H9 (cell line): ENCODE measurements around the gene TNKS2. TPM values are rescaled to one million over a fixed set of nuclear protein-coding genes. Genes with fewer than 3 reads are reported as not detected.

Experiments used
- DNase-seq: peaks from one replicate; pipeline ENCODE4 v3.0.0-alpha.2; 2017
- H2AFZ ChIP-seq: one replicate; pipeline ENCODE4 v1.6.1; 2013; ENCODE audit warnings: mild to moderate bottlenecking, low read length, control low read depth, moderate library complexity
- H2AK5ac ChIP-seq: 2 replicates; pipeline ENCODE4 v1.6.1; 2013; ENCODE audit warnings: low read length, control low read depth, mixed read lengths; ENCODE audit not compliant: insufficient read length
- H2BK120ac ChIP-seq: one replicate; pipeline ENCODE4 v1.6.1; 2013; ENCODE audit warnings: low read depth, mild to moderate bottlenecking, low read length, control low read depth, inconsistent platforms; ENCODE audit not compliant: poor library complexity, severe bottlenecking
- H2BK12ac ChIP-seq: 2 replicates; pipeline ENCODE4 v1.6.1; 2013; ENCODE audit warnings: low read length, control low read depth, mixed read lengths, low read depth; ENCODE audit not compliant: insufficient read length
- H2BK15ac ChIP-seq: 2 replicates; pipeline ENCODE4 v1.6.1; 2013; ENCODE audit warnings: low read depth, low read length, control low read depth
- H2BK20ac ChIP-seq: one replicate; pipeline ENCODE4 v1.6.1; 2013; ENCODE audit warnings: low read depth, mild to moderate bottlenecking, low read length, control low read depth, inconsistent platforms; ENCODE audit not compliant: poor library complexity, severe bottlenecking
- H2BK5ac ChIP-seq: 2 replicates; pipeline ENCODE4 v1.6.1; 2013; ENCODE audit warnings: low read length, control low read depth, mixed read lengths; ENCODE audit not compliant: insufficient read length
- H3K14ac ChIP-seq: 2 replicates; pipeline ENCODE4 v1.6.1; 2013; ENCODE audit warnings: low read length, control low read depth; ENCODE audit not compliant: insufficient read depth
- H3K18ac ChIP-seq: 2 replicates; pipeline ENCODE4 v1.6.1; 2013; ENCODE audit warnings: low read depth, mild to moderate bottlenecking, mixed read lengths, low read length, control low read depth; ENCODE audit not compliant: insufficient read length
- H3K23ac ChIP-seq: 2 replicates; pipeline ENCODE4 v1.6.1; 2013; ENCODE audit warnings: low read length, control low read depth, mixed read lengths, low read depth; ENCODE audit not compliant: insufficient read length
- H3K23me2 ChIP-seq: 2 replicates; pipeline ENCODE4 v1.6.1; 2013; ENCODE audit warnings: low read depth, mild to moderate bottlenecking, mixed read lengths, low read length, control low read depth; ENCODE audit not compliant: insufficient read length, poor library complexity, severe bottlenecking
- H3K27ac ChIP-seq: 2 replicates; pipeline ENCODE4 v1.5.1; 2013; ENCODE audit warnings: low read length, control low read depth, mixed read lengths, low read depth; ENCODE audit not compliant: insufficient read length
- H3K27me3 ChIP-seq: 2 replicates; pipeline ENCODE4 v1.6.1; 2013; ENCODE audit warnings: low read length, control low read depth, inconsistent platforms; ENCODE audit not compliant: insufficient read depth
- H3K4ac ChIP-seq: 2 replicates; pipeline ENCODE4 v1.6.1; 2013; ENCODE audit warnings: low read depth, mild to moderate bottlenecking, control low read depth, inconsistent platforms, low read length, moderate library complexity
- H3K4me1 ChIP-seq: 2 replicates; pipeline ENCODE4 v1.6.1; 2013; ENCODE audit warnings: low read length, control low read depth, inconsistent platforms; ENCODE audit not compliant: insufficient read depth
- H3K4me2 ChIP-seq: 2 replicates; pipeline ENCODE4 v1.6.1; 2013; ENCODE audit warnings: low read length, control low read depth, mixed read lengths; ENCODE audit not compliant: insufficient read length, insufficient read depth
- H3K56ac ChIP-seq: 2 replicates; pipeline ENCODE4 v1.6.1; 2013; ENCODE audit warnings: low read depth, mild to moderate bottlenecking, mixed read lengths, low read length, control low read depth; ENCODE audit not compliant: insufficient read length
- H3K79me1 ChIP-seq: 2 replicates; pipeline ENCODE4 v1.6.1; 2013; ENCODE audit warnings: low read depth, mild to moderate bottlenecking, moderate library complexity, low read length, control low read depth, inconsistent platforms; ENCODE audit not compliant: insufficient read depth, poor library complexity, severe bottlenecking
- H3K79me2 ChIP-seq: 2 replicates; pipeline ENCODE4 v1.6.1; 2013; ENCODE audit warnings: low read length, control low read depth, inconsistent platforms; ENCODE audit not compliant: insufficient read depth
- H3K9ac ChIP-seq: 2 replicates; pipeline ENCODE4 v1.6.1; 2013; ENCODE audit warnings: low read length, control low read depth, mixed read lengths; ENCODE audit not compliant: insufficient read length; ENCODE audit errors: extremely low read depth
- H3K9me3 ChIP-seq: one replicate; pipeline ENCODE4 v1.6.1; 2013; ENCODE audit warnings: low read depth, low read length, inconsistent platforms; ENCODE audit not compliant: control insufficient read depth
- H3T11ph ChIP-seq: one replicate; pipeline ENCODE4 v1.6.1; 2013; ENCODE audit warnings: mild to moderate bottlenecking, low read length, control low read depth, inconsistent platforms
- H4K20me1 ChIP-seq: one replicate; pipeline ENCODE4 v1.6.1; 2013; ENCODE audit not compliant: control insufficient read depth, insufficient read length, insufficient read depth
- H4K5ac ChIP-seq: 2 replicates; pipeline ENCODE4 v1.6.1; 2013; ENCODE audit warnings: low read depth, mild to moderate bottlenecking, mixed read lengths, low read length, control low read depth; ENCODE audit not compliant: insufficient read length
- H4K8ac ChIP-seq: replicated peaks from 2 replicates; pipeline ENCODE4 v1.6.1; 2013; ENCODE audit warnings: low read length, control low read depth, mixed read lengths, low read depth; ENCODE audit not compliant: insufficient read length
- H4K91ac ChIP-seq: 2 replicates; pipeline ENCODE4 v1.6.1; 2013; ENCODE audit warnings: low read depth, mild to moderate bottlenecking, moderate library complexity, mixed read lengths, low read length, control low read depth; ENCODE audit not compliant: insufficient read length
- H3K27ac Mint-ChIP-seq, 3 experiments: 2 replicates in 2 of 3; 3 replicates in 1 of 3; pipeline ENCODE4 v1.8.0; 2020 to 2021; ENCODE audit warnings: mixed read lengths in 3 of 3, mild to moderate bottlenecking in 1 of 3, moderate library complexity in 1 of 3
- H3K27me3 Mint-ChIP-seq: 2 replicates; pipeline ENCODE4 v1.8.0; 2021; ENCODE audit warnings: low read depth, mild to moderate bottlenecking, moderate library complexity, mixed read lengths
- H3K36me3 Mint-ChIP-seq, 3 experiments: 2 replicates in 2 of 3; 3 replicates in 1 of 3; pipeline ENCODE4 v1.8.0; 2020 to 2021; ENCODE audit warnings: low read depth in 3 of 3, mixed read lengths in 3 of 3; ENCODE audit not compliant: insufficient read depth in 1 of 3
- H3K4me1 Mint-ChIP-seq, 2 experiments: 2 replicates each; pipeline ENCODE4 v1.8.0; 2020; ENCODE audit warnings: mixed read lengths in 2 of 2
- H3K4me3 Mint-ChIP-seq, 2 experiments: 2 replicates in 1 of 2; 3 replicates in 1 of 2; pipeline ENCODE4 v1.8.0; 2020 to 2021; ENCODE audit warnings: mild to moderate bottlenecking in 2 of 2, mixed read lengths in 2 of 2, moderate library complexity in 1 of 2
- H3K9me3 Mint-ChIP-seq, 2 experiments: 2 replicates in 1 of 2; 3 replicates in 1 of 2; pipeline ENCODE4 v1.8.0; 2020; ENCODE audit warnings: mild to moderate bottlenecking in 2 of 2, mixed read lengths in 2 of 2, moderate library complexity in 1 of 2
- whole genome bisulfite sequencing: extraction: QIAGEN DNeasy Blood & Tissue Kit; methylation state at CpG from one replicate; pipeline ENCODE4 v1.1.7; 2013; ENCODE audit warnings: missing lambda C conversion rate, low lambda C conversion rate, mixed read lengths; ENCODE audit not compliant: insufficient read length; ENCODE audit errors: extremely low coverage; 5-methylcytosine and 5-hydroxymethylcytosine counted together
- total RNA-seq: library from RNA; stranded (reverse); gene quantifications from 2 replicates; pipeline ENCODE4 v1.2.1, GENCODE V29; 2021
- TF ChIP-seq, protein P1 (sequence below): fragments of 200-600 bp; sonication (generic); conservative IDR thresholded peaks from 3 replicates; pipeline ENCODE4 v1.8.0; 2021; ENCODE audit warnings: antibody characterized with exemption, mild to moderate bottlenecking

TNKS2 gene
- total RNA-seq, 1 experiment from 2014 or later: 58.9 TPM

DNA sequence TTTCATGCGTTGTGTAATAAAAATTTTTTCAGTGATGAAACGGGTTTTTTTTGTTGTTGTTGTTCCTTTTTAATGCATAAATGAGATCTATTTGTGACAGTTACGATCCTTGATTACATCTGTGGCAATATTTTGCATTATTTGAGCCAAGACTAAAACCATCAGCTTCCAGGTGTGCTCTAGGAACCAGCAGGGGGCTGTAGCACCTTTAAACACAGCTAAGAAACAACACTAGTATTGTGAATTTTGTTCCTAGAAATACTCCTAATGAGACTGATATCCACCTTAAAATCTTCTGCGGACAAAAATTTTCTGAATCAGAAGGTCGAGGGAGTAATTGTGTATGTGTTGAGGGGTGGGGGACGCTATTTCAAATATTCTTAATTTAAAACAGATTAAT, 58.4 kb downstream of the TNKS2 start:
- Histone ChIP-seq H2BK120ac (no peak overlapping the region), H2AFZ (no peak overlapping the region), H4K20me1 (no peaks in the 10 kb centered on the region), H2BK5ac (no peak overlapping the region), H3K4me2 (no peak overlapping the region), H4K91ac (no peak overlapping the region), H3K23ac (no peak overlapping the region), H2BK12ac (no peak overlapping the region), H2BK15ac (no peak overlapping the region), H3K79me2 (no peaks in the 10 kb centered on the region), H2AK5ac (no peak overlapping the region), H3K56ac (no peak overlapping the region), H4K5ac (no peak overlapping the region), H3K27ac (no peak overlapping the region), H3K4ac (no peak overlapping the region), H3K9me3 (no peaks in the 10 kb centered on the region), H3K14ac (no peak overlapping the region), H4K8ac (no peak overlapping the region), H3K79me1 (no peaks in the 10 kb centered on the region), H2BK20ac (no peak overlapping the region), H3K9ac (no peak overlapping the region), H3K4me1 (no peaks in the 10 kb centered on the region), H3K23me2 (no peaks in the 10 kb centered on the region), H3K18ac (no peak overlapping the region), H3T11ph (no peak overlapping the region), H3K27me3 (no peaks in the 10 kb centered on the region)
- H3K36me3 Mint-ChIP-seq: peaks cover 11 to 85% (median 80%) of the 10 kb centered on the region in 3 experiments; a peak in 6 of 7 replicates
- 100% methylated on average over 2 of the region's 6 CpGs for whole genome bisulfite sequencing
- peaks cover 0 to 7% of the 10 kb centered on the region in 2 experiments; a peak in 2 of 4 replicates for H3K4me1 Mint-ChIP-seq
- H3K4me3 Mint-ChIP-seq: no peak overlapping the region
- H3K27me3 Mint-ChIP-seq: no peaks in the 10 kb centered on the region
- no peak for DNase-seq
- H3K27ac Mint-ChIP-seq: peak overlapping the region; percentile 42 to 76 (median 47); a peak in 4 of 7 replicates
- TF ChIP-seq, protein P1, sequence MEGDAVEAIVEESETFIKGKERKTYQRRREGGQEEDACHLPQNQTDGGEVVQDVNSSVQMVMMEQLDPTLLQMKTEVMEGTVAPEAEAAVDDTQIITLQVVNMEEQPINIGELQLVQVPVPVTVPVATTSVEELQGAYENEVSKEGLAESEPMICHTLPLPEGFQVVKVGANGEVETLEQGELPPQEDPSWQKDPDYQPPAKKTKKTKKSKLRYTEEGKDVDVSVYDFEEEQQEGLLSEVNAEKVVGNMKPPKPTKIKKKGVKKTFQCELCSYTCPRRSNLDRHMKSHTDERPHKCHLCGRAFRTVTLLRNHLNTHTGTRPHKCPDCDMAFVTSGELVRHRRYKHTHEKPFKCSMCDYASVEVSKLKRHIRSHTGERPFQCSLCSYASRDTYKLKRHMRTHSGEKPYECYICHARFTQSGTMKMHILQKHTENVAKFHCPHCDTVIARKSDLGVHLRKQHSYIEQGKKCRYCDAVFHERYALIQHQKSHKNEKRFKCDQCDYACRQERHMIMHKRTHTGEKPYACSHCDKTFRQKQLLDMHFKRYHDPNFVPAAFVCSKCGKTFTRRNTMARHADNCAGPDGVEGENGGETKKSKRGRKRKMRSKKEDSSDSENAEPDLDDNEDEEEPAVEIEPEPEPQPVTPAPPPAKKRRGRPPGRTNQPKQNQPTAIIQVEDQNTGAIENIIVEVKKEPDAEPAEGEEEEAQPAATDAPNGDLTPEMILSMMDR: peak; percentile 58
- no peaks in the 10 kb centered on the region for H3K9me3 Mint-ChIP-seq
